Glomerular visceral epithelial cell (primary cell): ENCODE results near the gene EPHA10.
A peak's percentile ranks its signal among the peaks of the same experiment; 100 is the strongest.

Experiments used
- DNase-seq: peaks from one replicate; pipeline ENCODE4 v3.0.0-alpha.2; 2016; ENCODE audit errors: extremely low spot score

The EPHA10 gene

GRCh38 chr1:37764888-37765441 lies at the start of gene EPHA10:
Gene EPHA10 (minus strand): TSS chr1:37765120. CDS start chr1:37765066, 54 bp downstream.
- no peak for DNase-seq

DNA sequence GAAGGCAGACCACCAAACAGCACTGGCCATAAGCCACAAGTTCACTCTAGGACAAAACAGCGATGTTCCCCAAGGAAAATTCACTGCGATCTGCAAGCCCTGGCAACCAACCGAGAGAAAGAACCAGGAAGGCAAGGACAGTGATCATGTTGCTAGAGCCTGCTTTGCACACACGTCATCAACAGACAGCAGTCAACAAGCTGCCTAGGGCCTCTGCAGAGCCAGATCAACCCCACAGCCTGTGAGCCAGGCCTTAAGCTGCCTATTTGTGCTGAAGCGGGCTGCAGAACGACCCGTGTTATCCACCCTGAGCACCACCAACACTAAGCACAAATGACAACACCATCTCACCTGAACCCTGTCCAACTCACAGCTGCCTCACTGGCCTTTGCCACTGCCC lies 49.3 kb upstream of the EPHA10 start:
- DNase-seq, result no peak

DNA sequence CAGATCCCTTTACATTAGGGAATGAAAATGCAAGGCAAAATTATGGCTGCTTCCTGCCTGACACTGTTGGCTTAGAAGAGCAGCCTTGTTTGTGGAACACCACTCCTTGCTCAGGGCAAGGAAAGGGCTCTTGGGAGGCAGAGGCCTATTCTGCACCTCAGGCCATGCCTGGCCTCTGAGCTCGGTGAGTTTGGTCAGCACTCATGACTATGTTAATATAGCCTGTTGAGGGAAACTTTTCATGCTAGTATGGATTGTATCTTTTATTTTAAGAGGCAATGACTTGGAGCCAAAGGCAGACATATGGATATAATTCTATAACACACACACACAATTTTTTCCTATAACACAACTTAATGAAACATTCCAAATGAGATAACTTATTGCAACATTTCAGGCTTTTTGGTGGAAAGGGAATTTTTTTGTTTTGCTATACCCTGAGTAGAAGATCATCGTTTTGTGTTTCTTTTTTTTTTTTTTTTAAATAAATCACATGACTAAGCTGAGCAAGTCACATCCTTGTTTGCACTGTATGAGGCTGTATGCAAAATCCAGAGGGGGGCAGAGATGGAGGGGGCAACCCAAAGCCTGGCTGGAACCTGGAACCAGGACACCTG lies 48.7 kb upstream of the EPHA10 start:
- DNase-seq, result no peak

DNA sequence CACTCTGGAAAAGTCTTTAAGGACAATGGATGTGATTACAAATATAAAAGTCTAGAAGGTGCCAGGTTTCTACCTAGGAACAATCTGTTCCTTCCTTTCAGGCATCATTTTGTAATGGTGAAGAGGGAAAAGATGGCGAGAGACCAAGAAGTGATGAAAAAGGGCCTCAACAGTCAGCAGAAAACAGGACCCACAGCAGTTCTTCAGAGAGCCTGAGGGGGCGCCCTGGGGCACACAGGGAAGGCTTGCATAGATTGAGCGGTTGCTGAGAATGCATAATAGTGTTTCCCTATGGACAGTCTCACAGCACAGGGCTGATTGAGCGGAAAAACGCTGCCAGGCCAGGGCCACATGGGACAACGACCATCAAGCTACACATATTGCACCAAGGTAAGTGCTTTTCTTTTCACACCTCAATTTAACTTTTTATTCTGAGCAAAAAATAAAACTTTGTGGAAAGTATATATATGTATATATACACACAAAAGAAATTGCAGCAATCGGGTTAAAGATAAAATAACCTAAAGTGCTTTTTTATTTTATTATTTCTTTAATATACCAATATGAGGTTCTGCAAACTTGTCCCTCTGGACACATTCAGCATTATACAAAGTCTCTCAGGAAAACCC lies 46.2 kb upstream of the EPHA10 start:
- DNase-seq, result peak; percentile 67

- DNase-seq, result no peak
These were observed 45.0 kb upstream of the EPHA10 start for GRCh38 chr1:37809942-37810341.

DNA sequence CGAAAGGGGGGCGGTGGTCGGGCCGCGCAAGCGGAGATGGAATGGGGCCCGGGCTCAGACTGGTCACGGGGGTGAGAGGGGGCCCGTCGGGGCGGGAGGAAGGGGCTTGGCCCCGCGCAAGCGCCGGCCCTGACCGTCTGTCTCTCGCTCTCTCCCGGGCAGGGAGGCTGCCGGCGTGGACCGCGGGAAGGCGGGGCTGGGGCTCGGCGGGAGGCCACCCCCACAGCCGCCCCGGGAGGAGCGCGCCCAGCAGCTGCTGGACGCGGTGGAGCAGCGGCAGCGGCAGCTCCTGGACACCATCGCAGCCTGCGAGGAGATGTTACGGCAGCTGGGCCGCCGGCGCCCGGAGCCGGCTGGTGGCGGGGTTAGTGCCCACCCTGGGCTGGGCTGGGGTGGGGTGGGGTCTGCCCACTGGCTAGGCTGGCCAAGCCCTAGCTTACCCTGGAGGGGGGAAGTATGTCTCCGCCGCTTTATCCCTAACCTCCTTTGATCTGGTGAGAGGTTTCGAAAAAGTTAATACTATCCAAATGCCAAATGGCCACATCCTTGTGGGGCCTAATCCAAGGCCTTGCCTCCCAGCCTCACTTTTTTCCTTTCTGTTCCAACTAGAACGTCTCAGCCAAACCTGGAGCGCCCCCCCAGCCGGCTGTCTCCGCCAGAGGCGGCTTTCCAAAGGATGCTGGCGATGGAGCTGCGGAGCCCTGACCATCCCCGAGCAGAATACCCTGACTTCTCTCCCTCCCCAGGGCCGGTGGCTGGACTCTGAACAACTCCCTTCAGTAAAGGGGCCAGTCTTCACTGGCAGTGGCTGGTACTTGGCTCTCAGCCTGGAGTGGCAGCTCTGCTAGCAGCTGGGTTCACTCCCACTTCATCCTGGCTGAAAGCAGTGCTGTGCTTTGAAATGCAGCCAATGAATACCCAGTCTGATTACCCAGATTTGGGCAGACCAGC lies 43.7 kb upstream of the EPHA10 start:
- peak; percentile 79 for DNase-seq

DNA sequence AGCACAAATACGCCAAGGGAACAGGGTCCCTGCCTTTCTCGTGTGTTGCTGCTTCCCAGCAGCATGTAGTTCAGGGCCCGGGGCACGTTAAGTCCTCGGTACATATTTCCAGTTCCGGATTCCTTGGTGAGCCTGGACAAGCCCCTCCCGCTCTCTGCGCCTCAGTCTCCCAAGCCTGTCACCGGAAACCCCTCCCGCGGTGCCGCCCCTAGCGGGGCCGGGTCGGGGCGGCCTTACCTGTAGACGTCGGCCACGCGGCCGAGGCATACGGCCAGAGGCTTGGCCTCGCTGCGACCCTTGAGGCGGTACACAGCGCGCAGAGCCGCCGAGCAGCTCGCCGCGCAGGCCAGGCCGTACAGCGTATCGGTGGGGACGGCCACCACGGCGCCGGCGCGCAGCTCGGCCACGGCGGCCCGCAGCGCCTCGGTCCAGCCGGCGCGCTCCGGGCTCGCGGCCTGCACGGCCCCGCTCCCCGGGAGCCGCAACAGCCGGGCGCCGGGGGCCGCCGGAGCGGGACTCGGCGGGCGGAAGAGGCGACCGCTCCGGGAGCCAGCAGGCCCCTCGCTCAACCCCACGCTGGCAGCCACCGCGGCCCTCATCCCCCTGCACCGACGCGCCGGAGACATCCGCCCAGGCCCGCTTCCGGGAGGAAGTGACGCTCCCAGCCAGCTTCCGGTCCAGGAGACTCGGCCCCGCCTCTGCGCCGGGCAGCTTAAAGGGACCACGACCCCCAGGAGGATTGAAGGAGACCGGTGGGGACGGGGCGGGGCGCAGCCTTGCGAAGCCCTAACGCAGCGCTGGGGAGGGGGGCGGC lies 42.8 kb upstream of the EPHA10 start, which contains the start of the genes C1orf122 and YRDC:
Gene C1orf122, plus strand, starts transcription at position 236 of the 814 bp plus-strand sequence. CDS start 615 bp downstream, outside the sequence.
Gene YRDC, minus strand, starts transcription at position 654 of the 814 bp plus-strand sequence. Its CDS starts 28 bp downstream, at position 626.
- DNase-seq, result peak; percentile 91

DNA sequence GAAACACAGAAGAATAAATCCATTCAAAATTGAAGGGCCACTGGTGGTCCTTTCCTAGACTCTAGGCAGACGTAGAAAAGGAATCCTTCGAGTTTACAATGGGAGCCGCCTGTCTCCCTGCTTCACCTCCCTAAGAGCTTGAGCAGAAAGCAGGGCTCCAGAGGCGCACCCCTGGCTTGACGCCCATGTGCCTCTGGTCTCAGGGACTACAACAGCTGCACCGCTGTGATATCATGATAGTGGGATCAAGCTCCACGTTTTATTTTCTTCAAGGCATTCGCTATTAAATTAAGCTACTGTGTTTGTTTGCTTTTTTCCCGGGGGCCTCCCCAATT lies 42.3 kb upstream of the EPHA10 start:
- DNase-seq, result peak; percentile 4

DNA sequence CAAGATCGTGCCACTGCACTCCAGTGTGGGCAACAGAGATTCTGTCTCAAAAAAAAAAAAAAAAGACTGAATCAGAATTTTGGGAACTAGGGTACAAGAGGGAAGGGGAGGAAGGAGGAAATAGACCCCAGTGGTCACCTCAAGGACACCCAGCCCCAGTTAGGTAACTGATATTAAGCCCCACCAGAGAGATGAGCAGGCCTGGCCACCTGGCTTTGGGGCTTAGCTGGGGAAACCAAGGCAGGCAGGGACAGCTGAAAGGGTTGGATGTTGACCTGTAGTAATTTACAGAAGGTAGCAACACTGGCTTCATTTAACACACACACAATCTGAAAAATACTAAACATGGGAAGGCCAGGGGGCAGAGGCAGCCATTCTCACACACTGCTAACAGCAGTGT lies 37.5 kb upstream of the EPHA10 start:
- DNase-seq, result no peak

DNA sequence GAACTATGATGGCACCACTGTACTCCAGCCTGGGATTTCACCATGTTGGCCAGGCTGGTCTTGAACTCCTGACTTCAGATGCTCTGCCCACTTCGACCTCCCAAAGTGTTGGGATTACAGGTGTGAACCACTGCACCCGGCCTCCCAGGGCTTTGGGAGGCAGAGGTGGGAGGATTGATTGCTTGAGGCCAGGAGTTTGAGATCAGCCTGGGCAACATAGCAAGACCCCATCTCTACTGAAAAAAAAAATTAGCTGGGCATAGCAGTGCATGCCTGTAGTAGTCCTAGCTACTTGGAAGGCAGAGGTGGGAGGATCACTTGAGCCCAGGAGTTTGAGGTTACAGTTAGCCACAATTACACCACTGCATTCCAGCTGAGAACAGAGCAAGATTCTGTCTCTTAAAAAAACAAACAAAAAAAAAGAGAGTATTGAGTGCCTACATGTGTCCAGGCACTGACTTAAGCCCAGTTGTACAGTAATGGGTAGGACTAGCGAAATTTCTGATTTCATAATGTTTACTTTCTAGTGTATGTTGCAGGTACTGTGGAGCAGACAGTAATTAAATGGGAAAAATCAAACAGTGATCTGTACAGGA lies 32.9 kb upstream of the EPHA10 start:
- peak; percentile 36 for DNase-seq

DNA sequence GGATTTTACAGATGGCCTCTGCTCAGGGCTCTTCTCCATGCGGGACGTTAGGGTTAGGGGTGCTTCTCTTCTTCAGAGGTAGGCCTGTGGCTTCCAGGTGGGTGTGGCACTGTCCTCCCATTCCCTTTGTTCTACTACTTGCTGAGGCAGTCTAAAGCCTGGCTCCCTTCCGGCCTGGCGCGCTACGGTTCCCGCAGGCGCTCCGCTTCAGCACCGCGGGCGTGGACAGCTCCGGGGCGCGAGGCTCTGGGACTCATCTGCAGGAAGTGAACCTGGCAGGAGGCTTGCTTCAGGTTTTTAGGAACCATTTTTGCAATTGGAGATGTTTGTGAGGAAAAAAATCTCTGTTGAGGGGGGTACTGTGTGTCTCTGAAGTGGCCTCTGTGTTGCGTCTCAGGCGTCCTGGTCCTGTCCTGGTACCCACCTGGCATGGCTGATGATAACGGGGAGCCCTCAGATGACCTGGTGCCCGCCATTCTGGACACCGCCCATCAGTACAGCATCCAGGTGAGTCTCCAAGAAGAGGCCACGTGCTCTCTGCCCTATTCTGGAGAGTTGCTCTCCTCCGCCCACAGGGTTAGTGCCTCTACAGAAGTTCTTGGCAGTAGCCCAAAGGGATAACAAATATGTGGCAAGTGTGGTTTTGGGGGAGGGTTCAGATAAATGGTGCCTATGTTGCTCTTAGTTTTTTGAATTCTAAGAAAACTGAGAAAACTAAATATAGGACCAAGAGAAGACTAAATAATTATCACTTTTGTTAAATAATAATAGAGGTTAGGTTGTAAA lies 30.6 kb upstream of the EPHA10 start:
- DNase-seq, result peak; percentile 15

DNA sequence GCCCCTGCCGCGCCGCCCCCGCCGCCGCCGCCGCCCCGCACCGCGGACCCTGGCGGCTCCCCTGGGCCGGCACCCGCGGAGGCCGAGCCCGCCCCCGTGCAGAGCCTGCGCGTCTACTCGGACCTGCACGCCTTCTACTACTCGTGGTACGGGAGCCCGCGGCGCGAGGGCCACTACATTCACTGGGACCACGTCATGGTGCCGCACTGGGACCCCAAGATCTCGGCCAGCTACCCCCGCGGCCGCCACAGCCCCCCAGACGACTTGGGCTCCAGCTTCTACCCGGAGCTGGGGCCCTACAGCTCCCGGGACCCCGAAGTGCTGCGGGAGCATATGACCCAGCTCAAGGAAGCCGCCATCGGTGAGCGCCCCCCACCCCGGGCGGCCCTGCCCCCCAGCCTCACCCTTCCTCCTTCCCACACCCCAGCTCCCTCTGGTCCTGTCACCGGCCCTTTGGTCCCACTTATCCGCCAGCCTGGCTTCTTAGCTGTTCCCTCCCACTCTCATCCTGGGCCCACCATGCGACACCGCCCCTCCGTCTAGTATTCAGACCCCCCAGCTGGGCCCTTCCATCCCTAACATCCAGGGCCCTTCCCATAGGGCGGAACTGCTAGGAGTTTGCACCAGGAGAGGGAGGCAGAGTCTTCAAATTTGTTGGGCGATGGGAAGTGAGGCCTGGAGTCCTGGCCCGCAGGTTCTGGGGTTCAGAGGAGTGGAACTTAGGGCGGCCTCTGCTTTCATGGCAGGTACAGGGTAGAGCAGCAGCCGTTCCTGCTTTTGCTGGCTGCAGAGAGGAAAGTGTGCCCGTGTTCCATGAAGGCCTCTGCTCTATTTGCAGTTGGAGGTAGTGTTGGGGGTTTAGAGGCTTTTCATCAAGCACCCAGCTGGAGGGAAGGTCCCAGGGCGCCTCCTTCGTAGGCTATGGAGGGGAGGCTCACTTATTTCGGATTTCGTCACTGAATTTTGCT lies 29.7 kb upstream of the EPHA10 start:
- DNase-seq, result no peak

DNA sequence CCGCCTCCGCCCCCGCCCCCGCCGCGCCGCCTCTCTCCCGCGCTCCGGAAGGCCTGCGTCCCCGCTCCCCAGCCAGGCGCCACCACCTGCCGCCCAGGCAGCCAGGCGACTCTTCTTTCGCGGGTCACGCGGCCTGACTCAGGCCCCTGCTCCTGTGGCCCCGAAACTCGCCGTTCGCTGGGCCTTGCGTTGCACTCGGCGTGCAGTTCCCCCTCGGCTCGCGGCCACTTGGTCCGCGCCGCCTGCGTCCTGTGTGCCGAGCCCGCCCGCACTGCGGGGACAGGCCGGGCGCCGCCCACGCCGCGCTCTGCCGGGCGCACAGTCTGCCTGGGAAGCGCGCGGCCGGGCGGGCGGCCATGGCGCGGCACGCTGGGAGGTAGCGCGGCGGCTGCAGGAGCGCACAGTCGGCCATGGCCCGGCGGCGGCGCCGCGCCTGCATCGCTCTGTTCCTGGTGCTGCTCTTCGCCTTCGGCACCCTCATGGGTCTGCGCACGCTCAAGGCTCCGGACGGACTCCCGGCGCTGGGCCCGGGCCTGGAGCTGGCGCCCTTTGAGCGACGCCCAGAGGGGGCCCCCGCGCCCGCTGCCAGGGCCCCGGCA lies 29.0 kb upstream of the EPHA10 start, which contains the start of gene MANEAL:
Gene MANEAL, plus strand, starts transcription at position 75 of the 599 bp plus-strand sequence. Its CDS starts 336 bp downstream, at position 411.
- DNase-seq, result peak; percentile 55

DNA sequence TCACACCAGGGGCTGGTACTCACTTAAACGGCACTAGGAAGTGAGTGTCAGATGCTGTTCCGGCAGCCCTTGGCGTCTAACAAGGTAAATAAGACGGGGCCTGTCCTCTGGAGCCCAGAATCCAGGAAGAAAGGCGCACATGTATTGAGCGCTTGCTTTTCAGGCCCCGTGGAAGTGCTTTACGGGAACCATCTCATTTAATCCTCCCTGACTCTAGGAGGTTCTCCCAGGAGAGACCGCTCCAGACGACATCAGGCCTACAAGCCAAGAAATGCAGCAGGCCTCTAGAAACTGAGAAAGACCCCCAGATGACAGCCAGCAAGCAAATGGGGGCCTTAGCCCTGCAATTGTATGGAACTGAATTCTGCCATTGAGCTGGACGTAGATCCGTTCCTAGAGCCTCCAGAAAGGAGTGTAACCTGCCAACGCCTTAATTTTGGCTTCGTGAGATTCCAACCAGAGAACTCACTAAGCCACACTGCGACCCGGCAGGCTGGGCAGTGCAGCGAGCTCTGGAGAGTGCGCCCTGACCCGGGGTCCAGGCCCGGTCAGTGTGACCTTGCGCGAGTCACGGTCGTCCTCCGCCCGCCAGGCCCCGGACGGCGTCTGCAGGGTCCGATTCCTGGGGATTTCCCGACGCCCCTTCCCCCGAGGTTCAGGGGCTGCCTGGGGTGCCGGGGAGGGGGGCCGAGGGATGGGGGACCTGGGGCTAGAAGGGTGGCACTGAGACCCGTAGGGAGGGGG lies 28.2 kb upstream of the EPHA10 start:
- DNase-seq, result no peak

- DNase-seq, result no peak
These were observed 17.6 kb upstream of the EPHA10 start for GRCh38 chr1:37782491-37782890.

DNA sequence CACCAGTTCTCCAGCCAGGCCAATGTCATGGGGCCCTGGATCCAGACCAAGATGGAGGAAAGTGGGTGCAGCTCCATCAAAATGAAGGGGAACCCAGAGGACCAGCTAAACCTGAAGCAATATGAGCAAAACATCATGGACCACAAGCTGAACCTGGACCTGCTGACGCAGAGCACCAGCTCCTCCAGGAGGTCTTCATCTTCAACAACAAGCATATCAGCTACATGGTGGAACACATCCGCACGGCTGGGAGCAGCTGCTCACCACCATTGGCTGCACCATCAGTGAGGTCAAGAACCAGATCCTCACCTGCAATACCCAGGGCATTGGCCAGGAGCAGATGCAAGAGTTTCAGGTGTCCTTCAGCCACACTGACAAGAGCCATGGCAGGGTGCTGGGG lies 13.7 kb upstream of the EPHA10 start:
- no peak for DNase-seq

DNA sequence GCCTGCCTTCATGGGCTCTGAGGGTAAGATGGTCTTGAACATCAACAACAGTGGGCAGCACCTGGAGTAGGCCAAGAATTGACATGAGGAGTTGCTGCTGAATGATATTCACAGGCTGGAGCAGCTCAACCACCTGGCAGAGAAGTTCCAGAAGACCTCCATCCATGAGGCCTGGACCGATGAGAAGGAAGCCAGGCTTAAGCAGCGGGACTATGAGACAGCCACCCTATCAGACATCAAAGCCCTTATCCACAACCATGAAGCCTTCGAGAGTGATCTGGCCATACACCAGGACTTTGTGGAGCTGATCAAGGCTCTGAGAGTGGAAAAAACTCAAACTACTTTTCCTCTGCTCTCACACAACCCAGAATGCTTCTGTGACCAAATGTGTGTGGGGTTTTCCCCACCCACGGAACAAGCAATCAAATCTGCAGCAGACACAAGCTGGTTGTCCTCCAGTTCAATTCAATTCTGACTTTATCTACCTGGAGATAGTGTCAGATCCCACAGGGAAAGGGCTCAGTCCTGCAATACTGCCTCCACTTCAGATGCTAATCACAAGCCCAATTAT lies 12.1 kb upstream of the EPHA10 start:
- DNase-seq, result no peak
